ENCODE results near the gene MYLK4. TPM values are rescaled to one million over a fixed set of nuclear protein-coding genes. Genes with fewer than 3 reads are reported as not detected.

The MYLK4 gene
- total RNA-seq, 1 donor from 2014 or later = 0.41 TPM

Other genes with a start within 250 kb of the MYLK4 start
- gene WRNIP1, start 14.5 kb upstream of the MYLK4 start, total RNA-seq = 50.1 TPM
- 3.3 TPM for gene SERPINB1, start 90.9 kb upstream of the MYLK4 start, total RNA-seq
- 6.5 TPM for gene SERPINB9, start 152.4 kb upstream of the MYLK4 start, total RNA-seq
- gene SERPINB6, start 220.6 kb upstream of the MYLK4 start, total RNA-seq = 14.3 TPM
- 6.1 TPM for gene NQO2, start 249.0 kb upstream of the MYLK4 start, total RNA-seq